Naive thymus-derived CD8-positive, alpha-beta T cell (primary cell): ENCODE measurements around the gene MYEOV. TPM values are rescaled to one million over a fixed set of nuclear protein-coding genes. Genes with fewer than 3 reads are reported as not detected.
A peak's percentile ranks its signal among the peaks of the same experiment; 100 is the strongest.

ENCODE experiments used
- ATAC-seq, 2 donors: fragments of 150-1000 bp; cut with Tn5 transposase in 1 of 2; sonication (Bioruptor Pico), chemical (Tn5 transposase) in 1 of 2; 1 replicate in 1 of 2; 2 replicates in 1 of 2; pipeline ENCODE4 v1.10.0; 2021; ENCODE audit warnings: mild to moderate bottlenecking in 2 of 2, moderate library complexity in 2 of 2
- POLR2A ChIA-PET: fragments of 350-600 bp; sonication (Branson Sonifier 250); formaldehyde crosslinking; loops from one replicate; lab custom pipeline; 2021; ENCODE audit warnings: antibody characterized with exemption; lab: Charles Lee
- DNase-seq, 10 donors: peaks; one replicate each; pipeline versions ENCODE4 v3.0.0 to v3.0.0-alpha.2; 2020 to 2022
- H3K27ac Mint-ChIP-seq, 10 donors: one replicate each; pipeline ENCODE4 v1.8.0; 2020 to 2022; ENCODE audit warnings: mild to moderate bottlenecking in 10 of 10, mixed read lengths in 10 of 10, moderate library complexity in 4 of 10, inconsistent platforms in 1 of 10
- H3K27me3 Mint-ChIP-seq, 5 donors: one replicate each; pipeline ENCODE4 v1.8.0; 2021 to 2022; ENCODE audit warnings: mixed read lengths in 5 of 5
- H3K36me3 Mint-ChIP-seq, 3 donors: one replicate each; pipeline ENCODE4 v1.8.0; 2020 to 2022; ENCODE audit warnings: mixed read lengths in 3 of 3, mild to moderate bottlenecking in 2 of 3, inconsistent platforms in 1 of 3
- H3K4me1 Mint-ChIP-seq, 4 donors: one replicate each; pipeline ENCODE4 v1.8.0; 2021 to 2022; ENCODE audit warnings: mixed read lengths in 4 of 4
- H3K4me3 Mint-ChIP-seq, 10 donors: one replicate each; pipeline ENCODE4 v1.8.0; 2020 to 2022; ENCODE audit warnings: mild to moderate bottlenecking in 10 of 10, mixed read lengths in 10 of 10, moderate library complexity in 6 of 10, inconsistent platforms in 1 of 10
- H3K9me3 Mint-ChIP-seq, 9 donors: one replicate each; pipeline ENCODE4 v1.8.0; 2020 to 2022; ENCODE audit warnings: mixed read lengths in 9 of 9, mild to moderate bottlenecking in 3 of 9, inconsistent platforms in 1 of 9, moderate library complexity in 1 of 9
- polyA plus RNA-seq, 3 donors: library from polyadenylated mRNA; unstranded; fragments of 300-500 nt; fragmentation: Illumina TruSeq; gene quantifications; one replicate each; pipeline ENCODE4 v1.2.3, GENCODE V29; 2021
- total RNA-seq, 8 experiments: library from RNA in 2 of 8; stranded (reverse) in 2 of 8; gene quantifications; one replicate each; pipeline ENCODE4 v1.2.3 and lab custom pipeline; 2021 to 2026

The MYEOV gene
- total and polyA plus RNA-seq, 5 experiments from 2014 or later: not detected

GRCh38 chr11:69308491-69308911, 14.5 kb downstream of the MYEOV start:
- peaks cover 0 to 4% (median 0%) of the 10 kb centered on the region in 5 donors for H3K27me3 Mint-ChIP-seq
- H3K4me1 Mint-ChIP-seq: peaks cover 28 to 40% (median 35%) of the 10 kb centered on the region in 4 donors
- H3K9me3 Mint-ChIP-seq: no peaks in the 10 kb centered on the region
- ATAC-seq: no peak
- no peak for DNase-seq
- H3K36me3 Mint-ChIP-seq: no peaks in the 10 kb centered on the region
- H3K4me3 Mint-ChIP-seq: peak overlapping the region in 1 of 10 donors; percentile 45
- H3K27ac Mint-ChIP-seq: peak overlapping the region in 4 of 10 donors; percentile 43 to 63 (median 58)
- POLR2A ChIA-PET: interaction anchor here (6.4 kb wide), 1 partner anchor 10 kb away, joined by 43 read pairs; no protein-coding TSS in a partner anchor

GRCh38 chr11:69308936-69309615, 15.1 kb downstream of the MYEOV start:
- DNase-seq (no peak), ATAC-seq (no peak)
- H3K27me3 Mint-ChIP-seq: peaks cover 0 to 4% (median 0%) of the 10 kb centered on the region in 5 donors
- H3K36me3 Mint-ChIP-seq: no peaks in the 10 kb centered on the region
- peak overlapping the region in 1 of 10 donors; percentile 45 for H3K4me3 Mint-ChIP-seq
- H3K4me1 Mint-ChIP-seq: peaks cover 28 to 40% (median 35%) of the 10 kb centered on the region in 4 donors
- H3K9me3 Mint-ChIP-seq: no peaks in the 10 kb centered on the region
- POLR2A ChIA-PET: interaction anchor here (6.4 kb wide), 1 partner anchor 11 kb away, joined by 43 read pairs; no protein-coding TSS in a partner anchor
- peak overlapping the region in 4 of 10 donors; percentile 35 to 56 (median 48) for H3K27ac Mint-ChIP-seq

GRCh38 chr11:69309631-69310280, 15.8 kb downstream of the MYEOV start:
- Mint-ChIP-seq H3K4me1 (peaks cover 28 to 40% (median 34%) of the 10 kb centered on the region in 4 donors), H3K27me3 (peaks cover 0 to 4% (median 0%) of the 10 kb centered on the region in 5 donors), H3K9me3 (no peaks in the 10 kb centered on the region), H3K4me3 (no peak overlapping the region), H3K36me3 (no peaks in the 10 kb centered on the region), H3K27ac (peak overlapping the region in 4 of 10 donors; percentile 15 to 92 (median 46))
- POLR2A ChIA-PET: interaction anchor here (6.4 kb wide), 1 partner anchor 12 kb away, joined by 43 read pairs; no protein-coding TSS in a partner anchor
- DNase-seq: no peak
- ATAC-seq: no peak

- POLR2A ChIA-PET: interaction anchor here (1.2 to 6.4 kb wide), 2 partner anchors 12 to 15 kb away, joined by 3 to 43 read pairs; no protein-coding TSS in a partner anchor
- DNase-seq (no peak), ATAC-seq (no peak)
- H3K4me1 Mint-ChIP-seq: peaks cover 28 to 40% (median 34%) of the 10 kb centered on the region in 4 donors
- no peaks in the 10 kb centered on the region for H3K9me3 Mint-ChIP-seq
- H3K36me3 Mint-ChIP-seq: no peaks in the 10 kb centered on the region
- peaks cover 0 to 4% (median 0%) of the 10 kb centered on the region in 5 donors for H3K27me3 Mint-ChIP-seq
- H3K27ac Mint-ChIP-seq: peak overlapping the region in 1 of 10 donors; percentile 92
- H3K4me3 Mint-ChIP-seq: peak overlapping the region in 3 of 10 donors; percentile 22 to 31 (median 24)
Measured at GRCh38 chr11:69310351-69310750, 16.4 kb downstream of the MYEOV start.

GRCh38 chr11:69310934-69311766, 17.2 kb downstream of the MYEOV start:
- Mint-ChIP-seq H3K9me3 (no peaks in the 10 kb centered on the region), H3K36me3 (no peaks in the 10 kb centered on the region), H3K27me3 (peaks cover 0 to 4% (median 0%) of the 10 kb centered on the region in 5 donors), H3K27ac (peak overlapping the region in 6 of 10 donors; percentile 40 to 90 (median 82)), H3K4me3 (peak overlapping the region in 9 of 10 donors; percentile 9 to 79 (median 72)), H3K4me1 (peaks cover 28 to 40% (median 34%) of the 10 kb centered on the region in 4 donors)
- POLR2A ChIA-PET: interaction anchor here (1.0 to 6.4 kb wide), 5 partner anchors 13 to 25 kb away, joined by 3 to 43 read pairs (median 3); partner anchors contain the start of gene MYEOV
- DNase-seq (no peak), ATAC-seq (peak; percentile 30 to 36)

- peaks cover 28 to 40% (median 34%) of the 10 kb centered on the region in 4 donors for H3K4me1 Mint-ChIP-seq
- peaks cover 0 to 4% (median 0%) of the 10 kb centered on the region in 5 donors for H3K27me3 Mint-ChIP-seq
- peak overlapping the region in 9 of 10 donors; percentile 40 to 90 (median 86) for H3K27ac Mint-ChIP-seq
- POLR2A ChIA-PET: interaction anchor here (1.0 to 6.4 kb wide), 5 partner anchors 14 to 25 kb away, joined by 3 to 43 read pairs (median 3); partner anchors contain the start of gene MYEOV
- no peaks in the 10 kb centered on the region for H3K36me3 Mint-ChIP-seq
- ATAC-seq: peak; percentile 87 to 90
- peaks cover 0 to 2% (median 0%) of the 10 kb centered on the region in 9 donors for H3K9me3 Mint-ChIP-seq
- H3K4me3 Mint-ChIP-seq: peak overlapping the region; percentile 47 to 79 (median 71)
- peak in 6 of 10 donors; percentile 20 to 59 (median 52) for DNase-seq
Measured at GRCh38 chr11:69311767-69312385, 17.9 kb downstream of the MYEOV start.

- H3K4me3 Mint-ChIP-seq: peak overlapping the region in 3 of 10 donors; percentile 18 to 70 (median 41)
- no peak for ATAC-seq
- peaks cover 0 to 10% (median under 1%) of the 10 kb centered on the region in 9 donors for H3K9me3 Mint-ChIP-seq
- peaks cover 28 to 40% (median 33%) of the 10 kb centered on the region in 4 donors for H3K4me1 Mint-ChIP-seq
- DNase-seq: no peak
- H3K27me3 Mint-ChIP-seq: peaks cover 0 to 4% (median 0%) of the 10 kb centered on the region in 5 donors
- H3K27ac Mint-ChIP-seq: peak overlapping the region in 3 of 10 donors; percentile 65 to 89 (median 69)
- POLR2A ChIA-PET: interaction anchor here (1.0 to 6.4 kb wide), 3 partner anchors 15 to 24 kb away, joined by 3 to 43 read pairs (median 3); no protein-coding TSS in a partner anchor
- H3K36me3 Mint-ChIP-seq: peaks cover 0 to 5% (median 0%) of the 10 kb centered on the region in 3 donors
Measured at GRCh38 chr11:69312453-69313404, 18.8 kb downstream of the MYEOV start.

- DNase-seq (no peak), ATAC-seq (no peak)
- POLR2A ChIA-PET: no interaction called here
- Mint-ChIP-seq H3K4me1 (peaks cover 22 to 35% (median 29%) of the 10 kb centered on the region in 4 donors), H3K36me3 (peaks cover 0 to 13% (median 0%) of the 10 kb centered on the region in 3 donors), H3K27ac (no peak overlapping the region), H3K4me3 (no peak overlapping the region), H3K27me3 (no peaks in the 10 kb centered on the region), H3K9me3 (peaks cover 0 to 14% (median 3%) of the 10 kb centered on the region in 9 donors)
Measured at GRCh38 chr11:69313992-69314391, 20.0 kb downstream of the MYEOV start.

- Mint-ChIP-seq H3K4me1 (peaks cover 23 to 31% (median 27%) of the 10 kb centered on the region in 4 donors), H3K4me3 (no peak overlapping the region), H3K9me3 (peaks cover 0 to 14% (median 3%) of the 10 kb centered on the region in 9 donors), H3K36me3 (peaks cover 0 to 13% (median 0%) of the 10 kb centered on the region in 3 donors), H3K27me3 (no peaks in the 10 kb centered on the region), H3K27ac (no peak overlapping the region)
- DNase-seq: no peak
- ATAC-seq: no peak
- POLR2A ChIA-PET: no interaction called here
Measured at GRCh38 chr11:69314555-69314954, 20.6 kb downstream of the MYEOV start.

GRCh38 chr11:69316956-69317355, 23.0 kb downstream of the MYEOV start:
- Mint-ChIP-seq H3K9me3 (peaks cover 0 to 14% (median 3%) of the 10 kb centered on the region in 9 donors), H3K27ac (no peak overlapping the region), H3K36me3 (peaks cover 0 to 13% (median 0%) of the 10 kb centered on the region in 3 donors), H3K4me1 (peaks cover 7 to 10% (median 9%) of the 10 kb centered on the region in 4 donors), H3K27me3 (no peaks in the 10 kb centered on the region), H3K4me3 (no peak overlapping the region)
- ATAC-seq (no peak), DNase-seq (no peak)
- POLR2A ChIA-PET: no interaction called here
